A673 (cell line): ENCODE measurements around the gene TSPEAR.

ENCODE experiments used
- EZH2 ChIP-seq: fragments of 200-600 bp; sonication (generic); IDR thresholded peaks from 2 replicates; pipeline ENCODE4 v1.6.1; 2017; ENCODE audit warnings: borderline replicate concordance, low read depth, mild to moderate bottlenecking, mixed read lengths, antibody characterized with exemption, low read length; ENCODE audit not compliant: poor library complexity, severe bottlenecking
- TF ChIP-seq, protein P1 (sequence below): fragments of 300-800, 200-600 bp; sonication (generic); conservative IDR thresholded peaks from 2 replicates; pipeline ENCODE4 v1.5.1; 2017; ENCODE audit warnings: low read depth, mild to moderate bottlenecking, antibody characterized with exemption, low read length, moderate library complexity, mixed read lengths

GRCh38 chr21:44464351-44464750 lies 247.0 kb downstream of the TSPEAR start:
- TF ChIP-seq, protein P1, sequence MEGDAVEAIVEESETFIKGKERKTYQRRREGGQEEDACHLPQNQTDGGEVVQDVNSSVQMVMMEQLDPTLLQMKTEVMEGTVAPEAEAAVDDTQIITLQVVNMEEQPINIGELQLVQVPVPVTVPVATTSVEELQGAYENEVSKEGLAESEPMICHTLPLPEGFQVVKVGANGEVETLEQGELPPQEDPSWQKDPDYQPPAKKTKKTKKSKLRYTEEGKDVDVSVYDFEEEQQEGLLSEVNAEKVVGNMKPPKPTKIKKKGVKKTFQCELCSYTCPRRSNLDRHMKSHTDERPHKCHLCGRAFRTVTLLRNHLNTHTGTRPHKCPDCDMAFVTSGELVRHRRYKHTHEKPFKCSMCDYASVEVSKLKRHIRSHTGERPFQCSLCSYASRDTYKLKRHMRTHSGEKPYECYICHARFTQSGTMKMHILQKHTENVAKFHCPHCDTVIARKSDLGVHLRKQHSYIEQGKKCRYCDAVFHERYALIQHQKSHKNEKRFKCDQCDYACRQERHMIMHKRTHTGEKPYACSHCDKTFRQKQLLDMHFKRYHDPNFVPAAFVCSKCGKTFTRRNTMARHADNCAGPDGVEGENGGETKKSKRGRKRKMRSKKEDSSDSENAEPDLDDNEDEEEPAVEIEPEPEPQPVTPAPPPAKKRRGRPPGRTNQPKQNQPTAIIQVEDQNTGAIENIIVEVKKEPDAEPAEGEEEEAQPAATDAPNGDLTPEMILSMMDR = no peak
- no peak for TF ChIP-seq EZH2
